ENCODE measurements around the gene UBR2.

GRCh38 chr6:42679358-42679757, 115.5 kb downstream of the UBR2 start:
- TF ChIP-seq CTCF (conservative IDR thresholded peaks at IDR 0.05 in 1 of 2, IDR thresholded peaks at IDR 0.05 in 1 of 2; ENCODE audit: low read depth in 1 of 2, low read length in 2 of 2) (no peak), EZH2 (IDR thresholded peaks at IDR 0.05; ENCODE audit: low read length, missing control alignments) (no peak)

Data from fibroblast of lung (primary cell).